ENCODE data around the gene ACOT7.

ACOT7 gene

DNA sequence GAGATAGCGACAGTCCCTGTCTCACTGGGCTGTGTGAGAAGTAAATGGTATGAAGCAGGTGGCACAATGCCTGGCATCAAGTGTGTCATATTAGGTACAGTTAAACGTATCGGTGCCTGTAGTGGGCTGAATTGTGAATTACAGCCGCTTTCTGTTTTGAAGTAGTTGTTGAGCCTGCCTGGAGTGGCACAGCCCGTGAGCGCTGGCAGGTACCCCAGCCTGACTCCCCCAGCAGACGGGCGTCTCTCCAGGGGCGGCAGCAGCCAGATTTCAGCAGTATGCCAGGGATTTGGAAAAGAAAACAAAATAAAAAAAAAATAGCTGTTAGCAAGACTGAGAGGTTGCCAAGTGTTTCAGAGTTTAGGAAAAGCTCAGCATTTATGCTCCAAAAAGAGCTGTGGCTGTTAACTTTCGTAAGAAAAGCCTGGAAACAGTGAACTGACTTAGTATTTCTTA, 106.1 kb downstream of the ACOT7 start:
- Histone ChIP-seq H3K9me3 (ENCODE audit: control insufficient read depth, insufficient read depth, low read length) (no peaks in the 10 kb centered on the region), H3K4me2 (ENCODE audit: low read length) (no peak overlapping the region), H4K20me1 (ENCODE audit: control insufficient read depth, insufficient read depth, low read depth, low read length) (no peaks in the 10 kb centered on the region), H3F3A (ENCODE audit: control insufficient read depth, insufficient read depth) (no peaks in the 10 kb centered on the region), H3K9me2 (replicated peaks; ENCODE audit: control insufficient read depth, low read length) (no peaks in the 10 kb centered on the region), H3K27ac (ENCODE audit: low read depth, low read length) (no peak overlapping the region), H3K4me3 (ENCODE audit: low read length) (no peak overlapping the region), H3K4me1 (ENCODE audit: control insufficient read depth, low read length) (no peaks in the 10 kb centered on the region), H3K79me2 (ENCODE audit: control insufficient read depth, low read length) (no peaks in the 10 kb centered on the region), H3K27me3 (ENCODE audit: control insufficient read depth, low read length) (no peaks in the 10 kb centered on the region), H3K36me3 (ENCODE audit: control insufficient read depth, low read length) (no peaks in the 10 kb centered on the region)
- TF ChIP-seq, protein P1, sequence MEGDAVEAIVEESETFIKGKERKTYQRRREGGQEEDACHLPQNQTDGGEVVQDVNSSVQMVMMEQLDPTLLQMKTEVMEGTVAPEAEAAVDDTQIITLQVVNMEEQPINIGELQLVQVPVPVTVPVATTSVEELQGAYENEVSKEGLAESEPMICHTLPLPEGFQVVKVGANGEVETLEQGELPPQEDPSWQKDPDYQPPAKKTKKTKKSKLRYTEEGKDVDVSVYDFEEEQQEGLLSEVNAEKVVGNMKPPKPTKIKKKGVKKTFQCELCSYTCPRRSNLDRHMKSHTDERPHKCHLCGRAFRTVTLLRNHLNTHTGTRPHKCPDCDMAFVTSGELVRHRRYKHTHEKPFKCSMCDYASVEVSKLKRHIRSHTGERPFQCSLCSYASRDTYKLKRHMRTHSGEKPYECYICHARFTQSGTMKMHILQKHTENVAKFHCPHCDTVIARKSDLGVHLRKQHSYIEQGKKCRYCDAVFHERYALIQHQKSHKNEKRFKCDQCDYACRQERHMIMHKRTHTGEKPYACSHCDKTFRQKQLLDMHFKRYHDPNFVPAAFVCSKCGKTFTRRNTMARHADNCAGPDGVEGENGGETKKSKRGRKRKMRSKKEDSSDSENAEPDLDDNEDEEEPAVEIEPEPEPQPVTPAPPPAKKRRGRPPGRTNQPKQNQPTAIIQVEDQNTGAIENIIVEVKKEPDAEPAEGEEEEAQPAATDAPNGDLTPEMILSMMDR (IDR thresholded peaks at IDR 0.05; ENCODE audit: low read depth, low read length, poor library complexity, severe bottlenecking) = no peak
- TF ChIP-seq EZH2phosphoT487 (IDR thresholded peaks at IDR 0.05; ENCODE audit: borderline replicate concordance, low read length) = no peak

GRCh38 chr1:6287029-6287428, 106.5 kb downstream of the ACOT7 start:
- Histone ChIP-seq H3K9me2 (replicated peaks; ENCODE audit: control insufficient read depth, low read length) (no peaks in the 10 kb centered on the region), H3K4me2 (ENCODE audit: low read length) (no peak overlapping the region), H3K4me3 (ENCODE audit: low read length) (no peak overlapping the region), H3K4me1 (ENCODE audit: control insufficient read depth, low read length) (no peaks in the 10 kb centered on the region), H3F3A (ENCODE audit: control insufficient read depth, insufficient read depth) (no peaks in the 10 kb centered on the region), H3K27me3 (ENCODE audit: control insufficient read depth, low read length) (no peaks in the 10 kb centered on the region), H4K20me1 (ENCODE audit: control insufficient read depth, insufficient read depth, low read depth, low read length) (no peaks in the 10 kb centered on the region), H3K79me2 (ENCODE audit: control insufficient read depth, low read length) (no peaks in the 10 kb centered on the region), H3K9me3 (ENCODE audit: control insufficient read depth, insufficient read depth, low read length) (no peaks in the 10 kb centered on the region), H3K36me3 (ENCODE audit: control insufficient read depth, low read length) (no peaks in the 10 kb centered on the region), H3K27ac (ENCODE audit: low read depth, low read length) (no peak overlapping the region)
- no peak for TF ChIP-seq EZH2phosphoT487 (IDR thresholded peaks at IDR 0.05; ENCODE audit: borderline replicate concordance, low read length)
- TF ChIP-seq, protein P1 (IDR thresholded peaks at IDR 0.05; ENCODE audit: low read depth, low read length, poor library complexity, severe bottlenecking) = no peak

DNA sequence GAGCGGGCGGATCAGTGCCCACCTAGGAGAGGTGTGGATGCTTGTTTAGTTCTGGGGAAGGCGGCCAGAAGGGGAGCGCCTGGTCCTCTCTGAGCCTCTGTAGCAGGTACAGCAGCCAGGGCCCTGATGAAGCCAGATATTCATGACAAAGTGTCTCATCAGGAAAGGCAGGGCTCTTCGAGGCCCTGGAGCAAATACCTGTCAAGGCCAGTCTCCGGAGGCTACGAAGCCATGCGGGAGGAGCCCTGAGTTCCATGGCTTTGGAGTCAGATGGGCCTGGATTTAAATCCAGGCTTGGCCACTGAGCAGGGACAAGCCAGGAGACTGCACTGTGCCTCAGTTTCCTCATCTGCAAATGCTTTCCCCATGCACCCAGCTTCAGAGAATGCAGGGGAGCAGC, 107.3 kb downstream of the ACOT7 start:
- no peaks in the 10 kb centered on the region for H3K4me1 ChIP-seq (ENCODE audit: control insufficient read depth, low read length)
- no peaks in the 10 kb centered on the region for H3K9me2 ChIP-seq (replicated peaks; ENCODE audit: control insufficient read depth, low read length)
- TF ChIP-seq, protein P1 (IDR thresholded peaks at IDR 0.05; ENCODE audit: low read depth, low read length, poor library complexity, severe bottlenecking) = no peak
- no peak for TF ChIP-seq EZH2phosphoT487 (IDR thresholded peaks at IDR 0.05; ENCODE audit: borderline replicate concordance, low read length)
- no peaks in the 10 kb centered on the region for H4K20me1 ChIP-seq (ENCODE audit: control insufficient read depth, insufficient read depth, low read depth, low read length)
- H3K4me3 ChIP-seq (ENCODE audit: low read length) = no peak overlapping the region
- H3K36me3 ChIP-seq (ENCODE audit: control insufficient read depth, low read length) = no peaks in the 10 kb centered on the region
- no peak overlapping the region for H3K27ac ChIP-seq (ENCODE audit: low read depth, low read length)
- H3K9me3 ChIP-seq (ENCODE audit: control insufficient read depth, insufficient read depth, low read length) = no peaks in the 10 kb centered on the region
- H3K27me3 ChIP-seq (ENCODE audit: control insufficient read depth, low read length) = no peaks in the 10 kb centered on the region
- H3K4me2 ChIP-seq (ENCODE audit: low read length) = no peak overlapping the region
- H3K79me2 ChIP-seq (ENCODE audit: control insufficient read depth, low read length) = no peaks in the 10 kb centered on the region
- H3F3A ChIP-seq (ENCODE audit: control insufficient read depth, insufficient read depth) = no peaks in the 10 kb centered on the region
